CD14-positive monocyte (primary cell): ENCODE data around the gene SPO11. TPM values are rescaled to one million over a fixed set of nuclear protein-coding genes. Genes with fewer than 3 reads are reported as not detected.

Experiments
- DNase-seq, 3 donors: peaks; one replicate each; pipeline ENCODE4 v3.0.0-alpha.2; 2011 to 2022
- H2AFZ ChIP-seq: 2 replicates; pipeline ENCODE4 v1.6.0; 2012; ENCODE audit warnings: mild to moderate bottlenecking, low read depth, low read length, inconsistent platforms; ENCODE audit not compliant: insufficient read depth, poor library complexity, severe bottlenecking
- H3K27ac ChIP-seq, 2 donors: 1 replicate in 1 of 2; 2 replicates in 1 of 2; pipeline ENCODE4 v1.5.1; 2012 to 2013; ENCODE audit warnings: low read length in 2 of 2, control low read depth in 1 of 2, inconsistent platforms in 1 of 2, low read depth in 1 of 2, mild to moderate bottlenecking in 1 of 2
- H3K27me3 ChIP-seq, 2 donors: one replicate each; pipeline versions ENCODE4 v1.6.0 to v1.6.1; 2011 to 2013; ENCODE audit warnings: low read length in 2 of 2; ENCODE audit not compliant: control insufficient read depth in 2 of 2, insufficient read depth in 2 of 2
- H3K36me3 ChIP-seq, 2 donors: replicated peaks in 1 of 2; 1 replicate in 1 of 2; 2 replicates in 1 of 2; pipeline versions ENCODE4 v1.5.1 to v1.6.1; 2012 to 2013; ENCODE audit warnings: low read length in 2 of 2, control low read depth in 1 of 2, inconsistent platforms in 1 of 2, mild to moderate bottlenecking in 1 of 2; ENCODE audit not compliant: insufficient read depth in 2 of 2, control insufficient read depth in 1 of 2
- H3K4me1 ChIP-seq, 2 donors: 1 replicate in 1 of 2; 2 replicates in 1 of 2; pipeline versions ENCODE4 v1.5.1 to v1.6.1; 2012 to 2013; ENCODE audit warnings: low read length in 2 of 2, control low read depth in 1 of 2, inconsistent platforms in 1 of 2, mild to moderate bottlenecking in 1 of 2, moderate library complexity in 1 of 2; ENCODE audit not compliant: insufficient read depth in 2 of 2, control insufficient read depth in 1 of 2
- H3K4me2 ChIP-seq: replicated peaks from 2 replicates; pipeline ENCODE3; 2012; ENCODE audit warnings: low read length, moderate library complexity, mild to moderate bottlenecking; ENCODE audit not compliant: poor library complexity, severe bottlenecking; ENCODE audit errors: extremely low read depth
- H3K4me3 ChIP-seq, 3 experiments: fragments of 200-600 bp in 1 of 3; sonication (generic) in 1 of 3; replicated peaks in 1 of 3; 1 replicate in 2 of 3; 2 replicates in 1 of 3; pipeline ENCODE4 v1.5.1; 2011 to 2013; ENCODE audit warnings: low read length in 3 of 3, mild to moderate bottlenecking in 3 of 3, control low read depth in 2 of 3, low read depth in 2 of 3, inconsistent platforms in 1 of 3, moderate library complexity in 1 of 3
- H3K79me2 ChIP-seq: 2 replicates; pipeline ENCODE4 v1.6.0; 2012; ENCODE audit warnings: mild to moderate bottlenecking, control low read depth, inconsistent platforms, low read length, moderate library complexity; ENCODE audit not compliant: insufficient read depth
- H3K9ac ChIP-seq: 2 replicates; pipeline ENCODE4 v1.6.0; 2017; ENCODE audit warnings: low read length, mild to moderate bottlenecking; ENCODE audit not compliant: insufficient read depth, poor library complexity, severe bottlenecking
- H3K9me3 ChIP-seq, 2 donors: replicated peaks in 1 of 2; 1 replicate in 1 of 2; 2 replicates in 1 of 2; pipeline versions ENCODE4 v1.5.1 to v1.6.1; 2012 to 2013; ENCODE audit warnings: low read length in 2 of 2, control low read depth in 1 of 2; ENCODE audit not compliant: control insufficient read depth in 1 of 2, insufficient read depth in 1 of 2
- H4K20me1 ChIP-seq: 2 replicates; pipeline ENCODE4 v1.6.0; 2012; ENCODE audit warnings: mild to moderate bottlenecking, low read length, control low read depth, moderate library complexity; ENCODE audit not compliant: insufficient read depth
- H3K27ac Mint-ChIP-seq, 7 donors: one replicate each; pipeline ENCODE4 v1.8.0; 2020; ENCODE audit warnings: mild to moderate bottlenecking in 7 of 7, mixed read lengths in 7 of 7, moderate library complexity in 6 of 7, inconsistent platforms in 2 of 7
- H3K27me3 Mint-ChIP-seq, 3 donors: one replicate each; pipeline ENCODE4 v1.8.0; 2021 to 2022; ENCODE audit warnings: low read depth in 3 of 3, mild to moderate bottlenecking in 3 of 3, mixed read lengths in 3 of 3, moderate library complexity in 3 of 3, inconsistent platforms in 1 of 3
- H3K36me3 Mint-ChIP-seq, 2 donors: one replicate each; pipeline ENCODE4 v1.8.0; 2020; ENCODE audit warnings: mixed read lengths in 2 of 2, inconsistent platforms in 1 of 2, mild to moderate bottlenecking in 1 of 2
- H3K4me1 Mint-ChIP-seq: one replicate; pipeline ENCODE4 v1.8.0; 2020; ENCODE audit warnings: mild to moderate bottlenecking, mixed read lengths
- H3K4me3 Mint-ChIP-seq, 2 donors: one replicate each; pipeline ENCODE4 v1.8.0; 2020; ENCODE audit warnings: mild to moderate bottlenecking in 2 of 2, mixed read lengths in 2 of 2, moderate library complexity in 1 of 2
- H3K9me3 Mint-ChIP-seq, 7 donors: one replicate each; pipeline ENCODE4 v1.8.0; 2020 to 2022; ENCODE audit warnings: mixed read lengths in 7 of 7, mild to moderate bottlenecking in 6 of 7, moderate library complexity in 6 of 7, inconsistent platforms in 2 of 7
- CTCF ChIP-seq: fragments of 200-600 bp; IDR thresholded peaks from one replicate; pipeline ENCODE4 v1.8.0; 2022; ENCODE audit warnings: antibody characterized with exemption, mild to moderate bottlenecking
- WGBS: methylation state at CpG from one replicate; pipeline ENCODE4 v1.1.5; 2013; ENCODE audit warnings: missing lambda C conversion rate; ENCODE audit not compliant: insufficient coverage; 5-methylcytosine and 5-hydroxymethylcytosine counted together
- intact Hi-C, 2 donors: fragments of 100-400 bp; cut with micrococcal nuclease; formaldehyde crosslinking; loops; one replicate each; pipeline versions ENCODE4 v1.15.0 to v1.15.1; 2023
- polyA plus RNA-seq, 3 donors: library from polyadenylated mRNA; depleted of rRNA in 1 of 3; unstranded in 2 of 3; stranded (reverse) in 1 of 3; fragments of 300-500 nt in 2 of 3; fragments of >200 nt in 1 of 3; fragmentation: Illumina TruSeq in 2 of 3; gene quantifications; 1 replicate in 2 of 3; 2 replicates in 1 of 3; pipeline ENCODE4 v1.2.3, GENCODE V29; 2012 to 2021

The SPO11 gene
- polyA plus RNA-seq, 3 donors = not detected

- H3K9me3 Mint-ChIP-seq = peaks cover 0 to 3% (median 0%) of the 10 kb centered on the region in 7 donors
- no CpG with 5 or more reads among the region's 3 CpGs for WGBS
- no peak overlapping the region for H3K4me3 ChIP-seq
- H3K4me3 Mint-ChIP-seq = no peak overlapping the region
- H3K36me3 ChIP-seq = no peaks in the 10 kb centered on the region
- no peaks in the 10 kb centered on the region for H4K20me1 ChIP-seq
- H3K27me3 Mint-ChIP-seq = peaks cover 23 to 39% (median 30%) of the 10 kb centered on the region in 3 donors
- no peak overlapping the region for H3K9ac ChIP-seq
- H3K4me1 ChIP-seq = no peaks in the 10 kb centered on the region
- H2AFZ ChIP-seq = no peak overlapping the region
- H3K27ac ChIP-seq = no peak overlapping the region
- no peaks in the 10 kb centered on the region for H3K79me2 ChIP-seq
- DNase-seq = no peak
- H3K36me3 Mint-ChIP-seq = no peaks in the 10 kb centered on the region
- H3K27ac Mint-ChIP-seq = no peak overlapping the region
- no peak overlapping the region for H3K4me2 ChIP-seq
- no peak for TF ChIP-seq CTCF
- no peaks in the 10 kb centered on the region for H3K9me3 ChIP-seq
- no peaks in the 10 kb centered on the region for H3K4me1 Mint-ChIP-seq
- H3K27me3 ChIP-seq = peaks cover 2 to 13% of the 10 kb centered on the region in 2 donors
- intact Hi-C loops = no loop called here
These were observed 9.2 kb upstream of the SPO11 start for GRCh38 chr20:57320358-57320757.

- DNase-seq = no peak
- H3K4me1 Mint-ChIP-seq = no peaks in the 10 kb centered on the region
- H3K27ac ChIP-seq = no peak overlapping the region
- no peaks in the 10 kb centered on the region for H3K36me3 Mint-ChIP-seq
- H3K4me3 ChIP-seq = no peak overlapping the region
- H3K9me3 ChIP-seq = no peaks in the 10 kb centered on the region
- no peaks in the 10 kb centered on the region for H3K36me3 ChIP-seq
- H2AFZ ChIP-seq = no peak overlapping the region
- H3K79me2 ChIP-seq = no peaks in the 10 kb centered on the region
- no peaks in the 10 kb centered on the region for H3K4me1 ChIP-seq
- H3K27me3 ChIP-seq = peaks cover 2 to 16% of the 10 kb centered on the region in 2 donors
- H3K9me3 Mint-ChIP-seq = peaks cover 0 to 5% (median 0%) of the 10 kb centered on the region in 7 donors
- no peak for TF ChIP-seq CTCF
- no peak overlapping the region for H3K27ac Mint-ChIP-seq
- H4K20me1 ChIP-seq = no peaks in the 10 kb centered on the region
- 100% methylated on average over 1 of the region's 2 CpGs for WGBS
- H3K27me3 Mint-ChIP-seq = peaks cover 21 to 44% (median 34%) of the 10 kb centered on the region in 3 donors
- H3K4me2 ChIP-seq = no peak overlapping the region
- intact Hi-C loops = no loop called here
- H3K4me3 Mint-ChIP-seq = no peak overlapping the region
- H3K9ac ChIP-seq = no peak overlapping the region
These were observed 8.5 kb upstream of the SPO11 start for GRCh38 chr20:57321142-57321541.
